Astrocyte (in vitro differentiated cells and primary cell): ENCODE results near the gene URI1. TPM values are rescaled to one million over a fixed set of nuclear protein-coding genes. Genes with fewer than 3 reads are reported as not detected.

Experiments used
- DNase-seq: peaks from one replicate; pipeline ENCODE4 v3.0.0-alpha.2; 2010; ENCODE audit warnings: low read depth
- FAIRE-seq: peaks from 2 replicates; lab custom pipeline; 2011; peaks lifted over from hg19 to GRCh38; lab: Jason Lieb, UNC
- H2AFZ ChIP-seq: 2 replicates; pipeline ENCODE4 v1.6.0; 2012; ENCODE audit warnings: low read depth, low read length, inconsistent platforms
- H3K27ac ChIP-seq: 2 replicates; pipeline ENCODE4 v1.5.1; 2011; ENCODE audit warnings: low read depth, low read length, inconsistent platforms
- H3K27me3 ChIP-seq: 2 replicates; pipeline ENCODE4 v1.6.0; 2011; ENCODE audit warnings: low read length, inconsistent platforms; ENCODE audit not compliant: insufficient read depth
- H3K36me3 ChIP-seq: 2 replicates; pipeline ENCODE4 v1.5.1; 2011; ENCODE audit warnings: low read length, inconsistent platforms; ENCODE audit not compliant: insufficient read depth
- H3K4me1 ChIP-seq: 2 replicates; pipeline ENCODE4 v1.5.1; 2011; ENCODE audit warnings: low read length, inconsistent platforms; ENCODE audit not compliant: insufficient read depth
- H3K4me2 ChIP-seq: 2 replicates; pipeline ENCODE4 v1.6.0; 2012; ENCODE audit warnings: low read length, inconsistent platforms
- H3K4me3 ChIP-seq: 2 replicates; pipeline ENCODE4 v1.5.1; 2011; ENCODE audit warnings: low read depth, mild to moderate bottlenecking, low read length, inconsistent platforms; ENCODE audit not compliant: insufficient read depth
- H3K79me2 ChIP-seq: 2 replicates; pipeline ENCODE4 v1.6.0; 2012; ENCODE audit warnings: mild to moderate bottlenecking, low read length, inconsistent platforms; ENCODE audit not compliant: insufficient read depth
- H3K9ac ChIP-seq: 2 replicates; pipeline ENCODE4 v1.6.0; 2012; ENCODE audit warnings: mild to moderate bottlenecking, low read length, inconsistent platforms
- H3K9me3 ChIP-seq: 2 replicates; pipeline ENCODE4 v1.5.1; 2012; ENCODE audit warnings: low read depth, mild to moderate bottlenecking, low read length, inconsistent platforms; ENCODE audit not compliant: insufficient read depth
- H4K20me1 ChIP-seq: 2 replicates; pipeline ENCODE4 v1.6.0; 2012; ENCODE audit warnings: low read length, inconsistent platforms; ENCODE audit not compliant: insufficient read depth
- H3K27ac Mint-ChIP-seq: one replicate; pipeline ENCODE4 v1.8.0; 2021; ENCODE audit warnings: mild to moderate bottlenecking, mixed read lengths; ENCODE audit not compliant: unreplicated experiment
- H3K27me3 Mint-ChIP-seq: one replicate; pipeline ENCODE4 v1.8.0; 2021; ENCODE audit warnings: low read depth, mixed read lengths; ENCODE audit not compliant: unreplicated experiment
- H3K36me3 Mint-ChIP-seq: one replicate; pipeline ENCODE4 v1.8.0; 2021; ENCODE audit warnings: low read depth, mixed read lengths; ENCODE audit not compliant: unreplicated experiment
- H3K4me1 Mint-ChIP-seq: one replicate; pipeline ENCODE4 v1.8.0; 2021; ENCODE audit warnings: low read depth, mixed read lengths; ENCODE audit not compliant: unreplicated experiment
- H3K4me3 Mint-ChIP-seq: one replicate; pipeline ENCODE4 v1.8.0; 2021; ENCODE audit warnings: mild to moderate bottlenecking, moderate library complexity, mixed read lengths; ENCODE audit not compliant: unreplicated experiment
- H3K9me3 Mint-ChIP-seq: one replicate; pipeline ENCODE4 v1.8.0; 2021; ENCODE audit warnings: mild to moderate bottlenecking, mixed read lengths; ENCODE audit not compliant: unreplicated experiment
- EZH2 ChIP-seq: IDR thresholded peaks from 2 replicates; pipeline ENCODE4 v1.6.1; 2012; ENCODE audit warnings: mild to moderate bottlenecking, low read length, inconsistent platforms; ENCODE audit not compliant: insufficient read depth
- total RNA-seq: library from RNA; stranded (reverse); gene quantifications from 2 replicates; pipeline ENCODE4 v1.2.1, GENCODE V29; 2021
- TF ChIP-seq, protein P1 (sequence below): IDR thresholded peaks from 2 replicates; pipeline ENCODE4 v1.5.1; 2011; ENCODE audit warnings: low read depth, mild to moderate bottlenecking, inconsistent platforms, low read length, moderate library complexity; ENCODE audit not compliant: insufficient read depth

The URI1 gene
- total RNA-seq, 1 donor from 2014 or later = 61.4 TPM

DNA sequence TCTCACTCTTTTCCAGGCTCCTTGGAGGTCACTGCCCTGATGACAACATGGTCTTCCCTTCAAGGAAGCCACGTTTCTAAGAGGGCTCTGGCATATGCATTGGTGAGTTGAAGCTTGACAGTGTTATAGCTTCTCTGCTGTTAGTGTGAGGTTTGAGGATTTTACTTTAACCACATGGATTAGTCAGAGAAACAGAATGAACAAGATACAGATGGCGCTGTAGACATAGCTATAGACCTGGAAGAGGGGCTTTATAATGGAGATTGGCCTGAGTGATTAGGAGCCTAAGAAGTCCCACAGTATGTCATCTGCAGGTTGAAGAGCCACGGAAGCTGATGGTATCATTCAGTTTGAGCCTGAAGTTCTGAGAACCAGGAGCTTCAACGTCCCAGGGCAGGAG, 18.4 kb upstream of the URI1 start:
- TF ChIP-seq, protein P1, sequence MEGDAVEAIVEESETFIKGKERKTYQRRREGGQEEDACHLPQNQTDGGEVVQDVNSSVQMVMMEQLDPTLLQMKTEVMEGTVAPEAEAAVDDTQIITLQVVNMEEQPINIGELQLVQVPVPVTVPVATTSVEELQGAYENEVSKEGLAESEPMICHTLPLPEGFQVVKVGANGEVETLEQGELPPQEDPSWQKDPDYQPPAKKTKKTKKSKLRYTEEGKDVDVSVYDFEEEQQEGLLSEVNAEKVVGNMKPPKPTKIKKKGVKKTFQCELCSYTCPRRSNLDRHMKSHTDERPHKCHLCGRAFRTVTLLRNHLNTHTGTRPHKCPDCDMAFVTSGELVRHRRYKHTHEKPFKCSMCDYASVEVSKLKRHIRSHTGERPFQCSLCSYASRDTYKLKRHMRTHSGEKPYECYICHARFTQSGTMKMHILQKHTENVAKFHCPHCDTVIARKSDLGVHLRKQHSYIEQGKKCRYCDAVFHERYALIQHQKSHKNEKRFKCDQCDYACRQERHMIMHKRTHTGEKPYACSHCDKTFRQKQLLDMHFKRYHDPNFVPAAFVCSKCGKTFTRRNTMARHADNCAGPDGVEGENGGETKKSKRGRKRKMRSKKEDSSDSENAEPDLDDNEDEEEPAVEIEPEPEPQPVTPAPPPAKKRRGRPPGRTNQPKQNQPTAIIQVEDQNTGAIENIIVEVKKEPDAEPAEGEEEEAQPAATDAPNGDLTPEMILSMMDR = no peak
- TF ChIP-seq EZH2 = no peak
- H3K4me3 Mint-ChIP-seq = no peak overlapping the region
- Histone ChIP-seq H3K9me3 (no peaks in the 10 kb centered on the region), H3K27me3 (no peaks in the 10 kb centered on the region), H3K27ac (no peak overlapping the region), H3K79me2 (no peaks in the 10 kb centered on the region), H3K9ac (no peak overlapping the region), H3K4me1 (no peaks in the 10 kb centered on the region), H3K36me3 (no peaks in the 10 kb centered on the region), H4K20me1 (no peaks in the 10 kb centered on the region), H3K4me2 (no peak overlapping the region), H2AFZ (no peak overlapping the region), H3K4me3 (no peak overlapping the region)
- no peak overlapping the region for H3K27ac Mint-ChIP-seq
- H3K36me3 Mint-ChIP-seq = peaks cover 2% of the 10 kb centered on the region
- FAIRE-seq (no peak), DNase-seq (no peak)
- peaks cover 2% of the 10 kb centered on the region for H3K9me3 Mint-ChIP-seq
- peaks cover 30% of the 10 kb centered on the region for H3K27me3 Mint-ChIP-seq
- no peaks in the 10 kb centered on the region for H3K4me1 Mint-ChIP-seq

DNA sequence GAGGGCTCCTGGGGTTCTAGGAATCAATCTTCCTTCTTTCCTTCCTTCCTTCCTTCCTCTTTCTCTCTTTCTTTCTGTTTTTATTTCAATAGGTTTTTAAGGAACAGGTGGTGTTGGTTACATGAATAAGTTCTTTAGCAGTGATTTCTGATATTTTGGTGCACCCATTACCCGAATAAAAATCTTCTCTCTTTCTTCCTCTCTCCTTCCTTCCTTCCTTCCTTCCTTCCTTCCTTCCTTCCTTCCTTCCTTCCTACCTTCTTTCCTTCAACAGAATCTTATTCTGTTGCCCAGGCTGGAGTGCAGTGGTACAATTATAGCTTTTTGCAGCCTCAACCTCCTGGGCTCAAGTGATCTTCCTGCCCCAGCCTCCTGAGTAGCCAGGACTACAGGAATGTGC, 16.0 kb upstream of the URI1 start:
- Histone ChIP-seq H2AFZ (no peak overlapping the region), H3K27me3 (no peaks in the 10 kb centered on the region), H3K79me2 (no peaks in the 10 kb centered on the region), H3K27ac (no peak overlapping the region), H3K9ac (no peak overlapping the region), H3K4me1 (no peaks in the 10 kb centered on the region), H3K36me3 (no peaks in the 10 kb centered on the region), H3K4me2 (no peak overlapping the region), H3K4me3 (no peak overlapping the region), H3K9me3 (no peaks in the 10 kb centered on the region), H4K20me1 (no peaks in the 10 kb centered on the region)
- DNase-seq (no peak), FAIRE-seq (no peak)
- Mint-ChIP-seq H3K4me3 (no peak overlapping the region), H3K27me3 (peaks cover 22% of the 10 kb centered on the region), H3K9me3 (peaks cover 2% of the 10 kb centered on the region), H3K27ac (no peak overlapping the region), H3K4me1 (no peaks in the 10 kb centered on the region), H3K36me3 (no peaks in the 10 kb centered on the region)
- no peak for TF ChIP-seq EZH2
- TF ChIP-seq, protein P1 = no peak

DNA sequence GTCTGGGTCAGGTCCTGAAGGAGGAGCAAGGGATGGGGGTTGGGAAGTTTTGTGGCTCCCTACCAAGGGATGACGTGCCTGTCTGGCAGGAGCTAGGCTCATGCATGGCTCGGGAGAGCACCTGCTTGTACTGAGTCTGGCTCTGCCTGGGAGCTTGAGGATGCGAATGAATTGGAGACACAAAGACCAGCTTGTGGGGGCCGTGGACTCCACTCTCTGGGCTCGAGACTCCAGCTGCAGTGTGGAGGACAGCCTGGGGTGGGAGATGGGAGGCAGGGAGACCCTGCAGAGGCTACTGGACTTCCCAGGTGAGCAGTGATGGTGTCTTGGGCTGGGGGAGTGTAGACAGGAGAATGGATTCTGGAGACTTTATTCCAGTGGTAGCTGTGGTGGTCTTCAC, 15.2 kb upstream of the URI1 start:
- Mint-ChIP-seq H3K27me3 (peaks cover 26% of the 10 kb centered on the region), H3K36me3 (no peaks in the 10 kb centered on the region), H3K27ac (no peak overlapping the region), H3K4me3 (no peak overlapping the region), H3K9me3 (peaks cover 2% of the 10 kb centered on the region), H3K4me1 (no peaks in the 10 kb centered on the region)
- Histone ChIP-seq H3K4me2 (no peak overlapping the region), H3K4me1 (no peaks in the 10 kb centered on the region), H3K36me3 (no peaks in the 10 kb centered on the region), H3K4me3 (no peak overlapping the region), H3K27me3 (no peaks in the 10 kb centered on the region), H3K27ac (no peak overlapping the region), H4K20me1 (no peaks in the 10 kb centered on the region), H3K79me2 (no peaks in the 10 kb centered on the region), H3K9me3 (no peaks in the 10 kb centered on the region), H2AFZ (no peak overlapping the region), H3K9ac (no peak overlapping the region)
- TF ChIP-seq, protein P1 = no peak
- TF ChIP-seq EZH2 = no peak
- DNase-seq (no peak), FAIRE-seq (no peak)
